ENCODE measurements around the gene DQX1.

DNA sequence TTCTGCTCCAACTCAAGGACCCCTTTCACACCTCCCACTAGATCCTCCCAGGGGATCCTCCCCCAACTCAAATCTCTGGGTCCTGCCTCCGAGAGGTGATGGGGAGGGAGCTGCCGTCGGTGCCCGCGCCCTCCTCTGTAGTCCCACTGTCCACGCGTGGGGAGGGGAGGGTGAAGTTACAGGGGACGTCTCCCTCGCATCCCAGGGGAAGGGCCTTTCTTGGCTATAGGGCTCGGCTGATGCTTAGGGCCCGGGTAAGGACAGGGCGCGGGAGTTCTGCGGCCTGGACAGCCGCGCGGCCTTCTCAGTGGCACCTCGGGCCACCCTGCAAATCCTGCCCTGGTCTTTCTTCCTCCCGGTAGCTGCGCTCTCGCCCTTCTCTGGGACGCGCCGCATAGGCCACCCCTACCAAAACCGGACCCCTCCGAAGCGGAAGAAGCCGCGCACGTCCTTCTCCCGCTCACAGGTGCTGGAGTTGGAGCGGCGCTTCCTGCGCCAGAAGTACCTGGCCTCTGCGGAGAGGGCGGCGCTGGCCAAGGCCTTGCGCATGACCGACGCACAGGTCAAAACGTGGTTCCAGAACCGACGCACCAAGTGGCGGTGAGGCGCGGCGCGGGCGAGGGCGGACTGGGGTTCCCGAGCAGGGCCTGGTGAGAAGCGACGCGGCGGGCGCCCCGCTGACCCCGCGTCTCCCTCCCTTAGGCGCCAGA is 10.6 kb downstream of the DQX1 start:
- TF ChIP-seq PBX3 (CRISPR knock-in tag; IDR thresholded peaks at IDR 0.05) (no peak), ZNF324 (tag by site-specific recombination; IDR thresholded peaks at IDR 0.05) (no peak), ZNF146 (tag by site-specific recombination; IDR thresholded peaks at IDR 0.05) (no peak), TSHZ1 (tag by site-specific recombination; IDR thresholded peaks at IDR 0.05; ENCODE audit: borderline replicate concordance) (no peak), ZFP3 (tag by site-specific recombination; IDR thresholded peaks at IDR 0.05; ENCODE audit: low read depth) (no peak), SP2 (tag by site-specific recombination; IDR thresholded peaks at IDR 0.05) (no peak), BCL11A (tag by site-specific recombination; IDR thresholded peaks at IDR 0.05; ENCODE audit: low read depth) (no peak), ZNF791 (tag by site-specific recombination; IDR thresholded peaks at IDR 0.05) (no peak), PRDM4 (tag by site-specific recombination; IDR thresholded peaks at IDR 0.05) (no peak), ZNF548 (tag by site-specific recombination; IDR thresholded peaks at IDR 0.05) (no peak), ZNF707 (tag by site-specific recombination; IDR thresholded peaks at IDR 0.05) (no peak), ZNF184 (tag by site-specific recombination; IDR thresholded peaks at IDR 0.05) (no peak)
- TF ChIP-seq, protein P1, sequence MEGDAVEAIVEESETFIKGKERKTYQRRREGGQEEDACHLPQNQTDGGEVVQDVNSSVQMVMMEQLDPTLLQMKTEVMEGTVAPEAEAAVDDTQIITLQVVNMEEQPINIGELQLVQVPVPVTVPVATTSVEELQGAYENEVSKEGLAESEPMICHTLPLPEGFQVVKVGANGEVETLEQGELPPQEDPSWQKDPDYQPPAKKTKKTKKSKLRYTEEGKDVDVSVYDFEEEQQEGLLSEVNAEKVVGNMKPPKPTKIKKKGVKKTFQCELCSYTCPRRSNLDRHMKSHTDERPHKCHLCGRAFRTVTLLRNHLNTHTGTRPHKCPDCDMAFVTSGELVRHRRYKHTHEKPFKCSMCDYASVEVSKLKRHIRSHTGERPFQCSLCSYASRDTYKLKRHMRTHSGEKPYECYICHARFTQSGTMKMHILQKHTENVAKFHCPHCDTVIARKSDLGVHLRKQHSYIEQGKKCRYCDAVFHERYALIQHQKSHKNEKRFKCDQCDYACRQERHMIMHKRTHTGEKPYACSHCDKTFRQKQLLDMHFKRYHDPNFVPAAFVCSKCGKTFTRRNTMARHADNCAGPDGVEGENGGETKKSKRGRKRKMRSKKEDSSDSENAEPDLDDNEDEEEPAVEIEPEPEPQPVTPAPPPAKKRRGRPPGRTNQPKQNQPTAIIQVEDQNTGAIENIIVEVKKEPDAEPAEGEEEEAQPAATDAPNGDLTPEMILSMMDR (tag by site-specific recombination; IDR thresholded peaks at IDR 0.05), result no peak
- TF ChIP-seq, protein P2, sequence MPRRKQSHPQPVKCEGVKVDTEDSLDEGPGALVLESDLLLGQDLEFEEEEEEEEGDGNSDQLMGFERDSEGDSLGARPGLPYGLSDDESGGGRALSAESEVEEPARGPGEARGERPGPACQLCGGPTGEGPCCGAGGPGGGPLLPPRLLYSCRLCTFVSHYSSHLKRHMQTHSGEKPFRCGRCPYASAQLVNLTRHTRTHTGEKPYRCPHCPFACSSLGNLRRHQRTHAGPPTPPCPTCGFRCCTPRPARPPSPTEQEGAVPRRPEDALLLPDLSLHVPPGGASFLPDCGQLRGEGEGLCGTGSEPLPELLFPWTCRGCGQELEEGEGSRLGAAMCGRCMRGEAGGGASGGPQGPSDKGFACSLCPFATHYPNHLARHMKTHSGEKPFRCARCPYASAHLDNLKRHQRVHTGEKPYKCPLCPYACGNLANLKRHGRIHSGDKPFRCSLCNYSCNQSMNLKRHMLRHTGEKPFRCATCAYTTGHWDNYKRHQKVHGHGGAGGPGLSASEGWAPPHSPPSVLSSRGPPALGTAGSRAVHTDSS (tag by site-specific recombination; IDR thresholded peaks at IDR 0.05), result no peak
